Measurements from ENCODE around the gene DNM2. TPM values are rescaled to one million over a fixed set of nuclear protein-coding genes. Genes with fewer than 3 reads are reported as not detected.

Gene DNM2
- total and polyA plus RNA-seq, 12 donors, result 78.9 to 206 (median 131) TPM

DNA sequence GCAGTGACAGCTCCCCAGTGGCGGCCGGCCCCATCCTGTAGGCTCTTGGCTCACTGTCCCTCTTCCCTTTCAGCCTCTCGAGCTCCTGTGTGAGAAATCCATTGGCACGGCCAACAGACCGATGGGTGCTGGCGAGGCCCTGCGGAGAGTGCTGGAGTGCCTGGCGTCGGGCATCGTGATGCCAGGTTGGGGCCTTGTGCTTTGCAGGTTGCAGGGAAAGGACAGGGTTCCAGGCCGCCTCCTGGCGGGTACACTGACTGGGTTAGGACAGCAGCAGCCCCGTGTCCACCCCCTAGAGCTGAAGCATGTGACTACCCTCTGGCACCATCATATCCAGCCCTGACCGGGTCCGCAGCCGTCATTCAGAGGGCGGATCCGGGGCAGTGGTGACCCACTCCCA is 38.1 kb upstream of the DNM2 start:
- H3K27me3 ChIP-seq, result no peaks in the 10 kb centered on the region
- intact Hi-C loops (cut with DNase I), result no loop called here
- H3K4me3 ChIP-seq, result no peak overlapping the region
- TF ChIP-seq, protein P1, sequence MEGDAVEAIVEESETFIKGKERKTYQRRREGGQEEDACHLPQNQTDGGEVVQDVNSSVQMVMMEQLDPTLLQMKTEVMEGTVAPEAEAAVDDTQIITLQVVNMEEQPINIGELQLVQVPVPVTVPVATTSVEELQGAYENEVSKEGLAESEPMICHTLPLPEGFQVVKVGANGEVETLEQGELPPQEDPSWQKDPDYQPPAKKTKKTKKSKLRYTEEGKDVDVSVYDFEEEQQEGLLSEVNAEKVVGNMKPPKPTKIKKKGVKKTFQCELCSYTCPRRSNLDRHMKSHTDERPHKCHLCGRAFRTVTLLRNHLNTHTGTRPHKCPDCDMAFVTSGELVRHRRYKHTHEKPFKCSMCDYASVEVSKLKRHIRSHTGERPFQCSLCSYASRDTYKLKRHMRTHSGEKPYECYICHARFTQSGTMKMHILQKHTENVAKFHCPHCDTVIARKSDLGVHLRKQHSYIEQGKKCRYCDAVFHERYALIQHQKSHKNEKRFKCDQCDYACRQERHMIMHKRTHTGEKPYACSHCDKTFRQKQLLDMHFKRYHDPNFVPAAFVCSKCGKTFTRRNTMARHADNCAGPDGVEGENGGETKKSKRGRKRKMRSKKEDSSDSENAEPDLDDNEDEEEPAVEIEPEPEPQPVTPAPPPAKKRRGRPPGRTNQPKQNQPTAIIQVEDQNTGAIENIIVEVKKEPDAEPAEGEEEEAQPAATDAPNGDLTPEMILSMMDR (IDR thresholded peaks at IDR 0.05), result no peak
- WGBS, 2 donors, result 84 to 89% methylated on average over 18 of the region's 18 CpGs
- no peak overlapping the region for H3K27ac ChIP-seq
- H3K4me1 ChIP-seq, result peaks cover 0 to 4% (median 0%) of the 10 kb centered on the region in 9 donors
- H3K36me3 ChIP-seq, result peaks cover 19 to 100% (median 84%) of the 10 kb centered on the region in 9 donors
- ATAC-seq (peak in 5 of 8 donors; percentile 11 to 76 (median 41)), DNase-seq (no peak)
- no peaks in the 10 kb centered on the region for H3K9me3 ChIP-seq

DNA sequence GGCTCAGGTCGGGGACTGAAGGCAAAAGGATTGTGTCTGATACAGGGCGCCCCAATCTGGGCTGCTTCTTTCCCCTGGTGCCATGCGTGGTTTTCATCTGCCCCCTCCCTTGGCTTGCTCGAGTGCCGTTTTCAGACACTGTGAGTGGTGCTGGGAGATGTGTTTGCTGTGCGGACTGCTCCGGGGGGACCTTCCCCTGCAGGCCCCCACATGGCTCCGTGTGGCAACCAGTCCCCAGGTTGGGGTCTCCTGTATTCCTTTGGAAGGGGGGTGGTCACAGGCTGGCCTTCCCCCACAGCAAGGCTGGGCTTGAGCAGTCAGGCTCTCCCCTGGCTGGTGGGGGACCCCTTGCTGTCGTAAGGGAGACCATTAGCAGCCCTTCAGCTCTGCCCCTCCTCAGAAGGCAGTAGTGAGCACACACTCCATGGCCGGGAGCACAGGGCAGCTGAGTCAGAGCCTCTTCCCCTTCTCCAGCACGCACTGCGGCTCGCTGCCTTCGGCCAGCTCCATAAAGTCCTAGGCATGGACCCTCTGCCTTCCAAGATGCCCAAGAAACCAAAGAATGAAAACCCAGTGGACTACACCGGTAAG is 37.2 kb upstream of the DNM2 start:
- DNase-seq (no peak), ATAC-seq (no peak)
- Histone ChIP-seq H3K27ac (no peak overlapping the region), H3K36me3 (peaks cover 19 to 100% (median 84%) of the 10 kb centered on the region in 9 donors), H3K4me3 (no peak overlapping the region), H3K9me3 (no peaks in the 10 kb centered on the region), H3K4me1 (peaks cover 0 to 10% (median 2%) of the 10 kb centered on the region in 9 donors), H3K27me3 (no peaks in the 10 kb centered on the region)
- 93% methylated on average over 15 of the region's 15 CpGs for WGBS, 2 donors
- TF ChIP-seq, protein P1 (IDR thresholded peaks at IDR 0.05), result no peak
- intact Hi-C loops (cut with DNase I), result no loop called here

DNA sequence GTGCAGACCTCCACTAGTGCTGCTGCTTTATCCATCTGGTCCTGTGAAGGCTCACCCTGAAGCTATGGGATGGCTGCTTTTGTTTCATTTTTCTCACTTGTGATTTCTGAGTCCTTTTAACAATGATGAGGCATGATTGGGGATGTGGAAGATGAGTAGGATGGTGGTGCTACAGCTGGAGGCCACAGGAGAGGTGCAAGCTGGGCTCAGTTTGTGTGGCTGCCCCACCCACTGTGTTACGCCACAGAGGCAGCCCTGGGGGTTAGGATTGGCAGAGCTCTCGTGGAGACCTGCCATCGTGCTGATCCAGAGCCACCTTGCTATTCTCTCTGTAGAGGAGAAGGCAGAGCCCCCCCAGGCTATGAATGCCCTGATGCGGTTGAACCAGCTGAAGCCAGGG is 36.2 kb upstream of the DNM2 start:
- DNase-seq, result no peak
- Histone ChIP-seq H3K27me3 (no peaks in the 10 kb centered on the region), H3K4me3 (no peak overlapping the region), H3K4me1 (peaks cover 4 to 20% (median 12%) of the 10 kb centered on the region in 9 donors), H3K36me3 (peaks cover 19 to 100% (median 85%) of the 10 kb centered on the region in 9 donors), H3K27ac (no peak overlapping the region), H3K9me3 (no peaks in the 10 kb centered on the region)
- TF ChIP-seq, protein P1 (IDR thresholded peaks at IDR 0.05), result no peak
- 92 to 97% methylated on average over 4 of the region's 4 CpGs for WGBS, 2 donors
- intact Hi-C loops (cut with DNase I), result no loop called here
- no peak for ATAC-seq

DNA sequence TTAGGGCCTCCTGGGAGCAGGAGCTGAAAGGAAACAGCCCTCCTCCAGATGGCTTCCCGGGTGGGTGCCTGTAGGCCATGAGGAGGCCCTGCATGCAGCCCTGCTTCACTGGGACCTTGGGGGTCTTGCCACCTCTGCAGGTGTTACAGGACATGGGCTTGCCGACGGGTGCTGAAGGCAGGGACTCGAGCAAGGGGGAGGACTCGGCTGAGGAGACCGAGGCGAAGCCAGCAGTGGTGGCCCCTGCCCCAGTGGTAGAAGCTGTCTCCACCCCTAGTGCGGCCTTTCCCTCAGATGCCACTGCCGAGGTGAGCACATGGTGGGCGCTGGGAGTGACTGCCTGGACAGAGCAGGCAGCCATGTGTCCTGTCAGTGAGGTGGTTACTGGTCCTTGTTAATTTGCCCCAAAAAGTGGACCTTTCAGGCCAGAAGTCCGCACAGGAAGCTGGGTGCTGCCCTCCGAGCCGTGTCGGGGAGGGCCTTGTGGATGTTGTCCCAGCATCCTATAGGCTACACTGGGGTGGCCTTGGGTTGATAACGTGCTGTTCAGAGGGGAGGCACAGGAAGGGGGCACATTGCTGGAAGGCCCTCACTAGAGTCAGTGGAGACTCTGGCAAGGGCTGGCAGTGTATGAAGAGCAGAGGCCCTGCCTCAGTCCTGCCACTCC is 35.3 kb upstream of the DNM2 start:
- Histone ChIP-seq H3K4me3 (no peak overlapping the region), H3K36me3 (peaks cover 19 to 100% (median 81%) of the 10 kb centered on the region in 9 donors), H3K27me3 (no peaks in the 10 kb centered on the region), H3K9me3 (no peaks in the 10 kb centered on the region), H3K4me1 (peaks cover 5 to 23% (median 19%) of the 10 kb centered on the region in 9 donors), H3K27ac (no peak overlapping the region)
- WGBS, 2 donors, result 85 to 88% methylated on average over 15 of the region's 15 CpGs
- TF ChIP-seq, protein P1 (IDR thresholded peaks at IDR 0.05), result no peak
- DNase-seq, result no peak
- no peak for ATAC-seq
- intact Hi-C loops (cut with DNase I), result no loop called here

Data from heart right ventricle (tissue), 16 donors.